Adrenal gland (tissue), 5 donors: ENCODE results near the gene ARHGAP10.

ENCODE experiments used
- CTCF ChIP-seq, 6 experiments: fragments of 450-650 bp in 4 of 6; fragments of 200-600 bp in 2 of 6; sonication (generic) in 1 of 6; IDR thresholded peaks; 1 replicate in 5 of 6; 2 replicates in 1 of 6; pipeline versions ENCODE4 v1.5.1 to v1.8.0; 2016 to 2021; ENCODE audit warnings: antibody characterized with exemption in 6 of 6, mild to moderate bottlenecking in 2 of 6, moderate library complexity in 1 of 6
- POLR2A ChIP-seq, 2 donors: fragments of 450-650 bp; IDR thresholded peaks; one replicate each; pipeline ENCODE4 v1.6.1; 2017; ENCODE audit warnings: antibody characterized with exemption in 2 of 2, mild to moderate bottlenecking in 2 of 2, moderate library complexity in 1 of 2
- donor health status: DM: no; HTN: no; CAD: no.

GRCh38 chr4:147938496-147938895, 206.6 kb downstream of the ARHGAP10 start:
- no peak for TF ChIP-seq CTCF (IDR thresholded peaks at IDR 0.05)
- no peak for TF ChIP-seq POLR2A (IDR thresholded peaks at IDR 0.05)
